Measurements from ENCODE around the gene MMADHC.

The MMADHC gene

GRCh38 chr2:149556452-149556851 lies 31.1 kb downstream of the MMADHC start:
- DNase-seq (ENCODE audit: low spot score) = no peak

GRCh38 chr2:149552830-149553229 lies 34.7 kb downstream of the MMADHC start:
- no peak for DNase-seq (ENCODE audit: low spot score)

DNA sequence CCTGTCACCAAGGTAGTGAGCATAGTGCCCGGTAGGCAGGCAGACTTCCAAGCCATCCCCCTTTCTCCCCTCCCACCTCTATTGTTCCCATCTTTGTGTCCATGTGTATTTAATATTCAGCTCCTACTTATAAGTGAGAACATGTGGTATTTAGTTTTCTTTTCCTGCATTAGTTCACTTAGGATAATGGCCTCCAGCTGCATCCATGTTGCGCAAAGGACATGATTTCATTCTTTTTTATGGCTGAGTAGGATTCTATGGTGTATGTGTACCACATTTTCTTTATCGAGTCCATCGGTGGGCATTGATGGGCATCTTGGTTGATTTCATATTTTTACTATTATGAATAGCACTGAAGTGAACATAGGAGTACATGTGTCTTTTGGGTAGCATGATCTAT lies 35.3 kb downstream of the MMADHC start:
- no peak for DNase-seq (ENCODE audit: low spot score)

- DNase-seq (ENCODE audit: low spot score) = no peak
Measured at GRCh38 chr2:149544692-149545091, 42.9 kb downstream of the MMADHC start.

- no peak for DNase-seq (ENCODE audit: low spot score)
Measured at GRCh38 chr2:149543845-149544244, 43.7 kb downstream of the MMADHC start.

DNA sequence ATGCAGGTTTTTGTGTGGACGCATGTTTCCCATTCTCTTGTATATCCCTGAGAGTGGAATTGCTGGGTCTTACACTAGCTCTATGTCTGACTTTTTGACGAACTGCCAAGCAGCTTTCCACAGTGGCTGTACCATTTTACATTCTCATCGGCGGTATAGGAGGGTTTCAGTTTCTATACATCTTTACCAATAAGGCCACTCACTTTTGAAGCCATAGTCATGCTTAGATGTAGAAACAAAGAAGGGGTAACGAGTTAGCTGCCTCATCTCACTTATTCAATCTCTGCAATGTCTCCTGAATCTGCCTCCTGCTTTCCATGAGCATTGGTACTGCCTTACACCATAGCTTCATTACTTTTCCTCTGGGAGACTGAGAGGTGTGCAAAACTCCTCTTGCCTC lies 47.4 kb downstream of the MMADHC start:
- no peak for DNase-seq (ENCODE audit: low spot score)

GRCh38 chr2:149538138-149538833 lies 49.3 kb downstream of the MMADHC start:
- DNase-seq (ENCODE audit: low spot score) = peak; percentile 78

DNA sequence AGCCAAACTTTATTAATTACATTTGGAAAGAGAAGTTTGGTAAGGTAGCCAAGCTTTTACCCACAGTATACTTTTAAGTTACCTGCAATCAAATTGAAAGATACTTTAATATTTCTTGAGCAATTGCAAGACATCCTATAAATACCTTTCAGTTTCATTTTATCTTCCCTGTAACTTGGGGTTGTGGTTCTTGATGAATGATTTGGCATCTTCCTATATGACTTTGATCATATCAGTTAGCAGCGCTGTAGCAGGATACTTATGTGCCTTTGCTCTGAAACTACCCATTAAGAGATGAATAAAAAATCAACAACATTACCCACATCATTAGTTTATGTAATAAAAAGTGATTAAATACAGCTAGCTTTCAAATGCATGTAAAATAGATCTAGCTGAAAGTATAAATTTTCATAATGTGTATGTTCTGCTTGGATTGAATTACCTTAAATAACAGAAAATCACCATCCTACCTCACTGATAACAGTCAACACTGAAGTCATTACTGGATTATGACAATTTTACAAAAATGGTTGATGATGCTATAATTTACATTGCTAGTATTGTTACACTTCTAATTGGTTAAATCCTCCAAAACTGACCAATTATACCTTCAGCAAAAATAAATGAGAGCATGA lies 50.4 kb downstream of the MMADHC start:
- DNase-seq (ENCODE audit: low spot score) = no peak

GRCh38 chr2:149536649-149537048 lies 50.9 kb downstream of the MMADHC start:
- DNase-seq (ENCODE audit: low spot score) = no peak

DNA sequence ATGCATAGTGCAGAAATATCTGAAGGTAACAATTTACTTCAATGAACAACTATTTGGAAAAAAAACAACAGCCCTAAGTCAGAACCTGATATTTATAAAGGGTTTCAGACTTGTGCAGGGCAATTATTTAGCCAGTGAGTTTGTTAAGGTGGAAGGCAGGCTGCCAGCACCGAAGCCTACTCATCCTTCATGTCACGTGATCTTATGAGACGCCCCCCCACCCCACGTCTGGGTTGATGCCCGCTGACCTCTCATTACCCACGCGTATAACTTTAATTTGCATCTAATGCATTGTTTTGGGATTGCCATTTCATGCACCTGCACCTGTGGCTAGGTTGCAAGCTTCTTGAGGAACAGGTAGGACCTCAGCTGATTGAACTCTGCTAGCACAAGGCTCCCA lies 52.9 kb downstream of the MMADHC start:
- DNase-seq (ENCODE audit: low spot score) = no peak

GRCh38 chr2:149528983-149529382 lies 58.6 kb downstream of the MMADHC start:
- DNase-seq (ENCODE audit: low spot score) = no peak

GRCh38 chr2:149527998-149528755 lies 59.4 kb downstream of the MMADHC start:
- DNase-seq (ENCODE audit: low spot score) = no peak

- DNase-seq (ENCODE audit: low spot score) = no peak
Measured at GRCh38 chr2:149526689-149527088, 60.9 kb downstream of the MMADHC start.

- no peak for DNase-seq (ENCODE audit: low spot score)
Measured at GRCh38 chr2:149525323-149525722, 62.3 kb downstream of the MMADHC start.
